Left cardiac atrium (tissue), 4 donors: ENCODE measurements around the gene TAF7. TPM values are rescaled to one million over a fixed set of nuclear protein-coding genes. Genes with fewer than 3 reads are reported as not detected.
"Not testable (repeated sequence)": the region's sequence is repeated elsewhere in the genome, so short reads cannot be mapped to it uniquely, and the experiment has no call there.

ENCODE experiments used
- ATAC-seq, 2 donors: fragments of 200-7000 bp; cut with Tn5 transposase; one replicate each; pipeline ENCODE4 v1.9.1; 2020; ENCODE audit warnings: mild to moderate bottlenecking in 2 of 2, moderate library complexity in 2 of 2
- DNase-seq: peaks from one replicate; pipeline ENCODE4 v3.0.0-alpha.2; 2020
- intact Hi-C, 2 donors: fragments of 100-400 bp; cut with DNase I; formaldehyde crosslinking; loops; one replicate each; pipeline versions ENCODE4 v1.14.1 to v1.15.1; 2022 to 2023
- long read RNA-seq: library from polyadenylated mRNA; unstranded; transcript quantifications from one replicate; pipeline ENCODE4 v2.0.0, GENCODE V29; 2021
- total RNA-seq, 2 donors: library from RNA; stranded (reverse); fragmentation: NEBNext Ultra II Directional; extraction: Animal tissue kit (Norgen Biotek cat#: 25700); gene quantifications; one replicate each; pipeline ENCODE4 v1.2.1, GENCODE V29; 2021
- donor health status: DM: no; HTN: yes; CAD: no.
- donor health status: DM: no; HTN: yes; CAD: no; lungs with severe emphysema.
- donor health status: DM: yes; HTN: yes; CAD: no.
- donor health status: Dilated cardiomyopathy.

The TAF7 gene, protein sequence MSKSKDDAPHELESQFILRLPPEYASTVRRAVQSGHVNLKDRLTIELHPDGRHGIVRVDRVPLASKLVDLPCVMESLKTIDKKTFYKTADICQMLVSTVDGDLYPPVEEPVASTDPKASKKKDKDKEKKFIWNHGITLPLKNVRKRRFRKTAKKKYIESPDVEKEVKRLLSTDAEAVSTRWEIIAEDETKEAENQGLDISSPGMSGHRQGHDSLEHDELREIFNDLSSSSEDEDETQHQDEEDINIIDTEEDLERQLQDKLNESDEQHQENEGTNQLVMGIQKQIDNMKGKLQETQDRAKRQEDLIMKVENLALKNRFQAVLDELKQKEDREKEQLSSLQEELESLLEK
- 10 to 100 TPM; 86.3 to 93.5 TPM for total RNA-seq
- long read RNA-seq, transcript TAF7-201 (1 exons, 2,334 nt): major isoform, 200 of 200 reads
- long read RNA-seq, partial matches to known transcripts: 0 of 200 reads
- long read RNA-seq, other reads (novel, unspliced or antisense): 0 of 200 reads

DNA sequence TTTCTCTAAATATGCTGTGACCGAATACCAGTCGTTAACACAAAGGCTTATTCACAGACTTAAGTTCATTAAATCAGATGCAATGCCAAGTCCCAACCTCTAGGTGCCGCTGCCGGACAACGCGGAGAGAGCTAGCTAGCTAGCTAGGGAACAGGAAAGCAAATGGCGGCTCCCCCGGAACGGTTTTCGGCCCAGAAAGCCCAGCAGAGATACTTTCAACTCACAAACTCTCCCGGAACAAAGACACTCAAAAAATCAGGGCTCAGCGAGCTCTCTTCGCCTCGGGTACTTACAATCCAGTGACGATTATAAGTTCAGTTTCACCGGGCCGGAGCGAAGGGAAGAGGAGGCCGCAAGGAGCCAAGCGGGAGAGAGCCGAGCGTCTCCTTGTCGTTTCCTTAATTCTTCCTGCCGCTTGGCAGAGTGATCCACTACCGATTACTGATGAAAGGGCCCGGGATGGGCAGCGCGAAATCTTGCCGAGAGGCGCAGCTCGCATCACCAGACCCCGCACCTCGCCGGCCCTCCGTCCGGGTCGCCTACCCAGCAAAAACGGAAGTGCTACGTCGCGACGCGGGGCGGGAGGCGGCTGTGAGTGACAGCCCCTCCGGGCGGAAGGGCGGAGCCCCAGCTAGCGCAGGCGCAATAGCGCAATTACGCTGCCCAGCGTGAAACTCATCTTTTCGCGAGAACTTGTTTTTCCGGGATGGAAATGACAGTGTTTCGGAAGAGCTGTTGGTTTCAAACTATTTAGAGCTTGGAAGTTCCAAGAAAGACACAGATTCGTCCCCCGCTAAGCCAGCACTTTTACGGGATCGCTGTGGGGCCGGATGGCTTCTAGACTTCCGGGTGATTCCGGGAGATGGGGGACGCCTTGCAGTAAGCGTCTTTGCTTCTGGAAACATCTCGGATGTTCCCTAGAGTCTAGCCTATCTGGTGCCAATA, at the start of gene TAF7:
TSS of gene TAF7 (minus strand) at position 560 of the 945 bp plus-strand sequence. CDS start 740 bp downstream, outside the sequence.
- ATAC-seq (peak; percentile 100), DNase-seq (peak; percentile 92)
- intact Hi-C loops: loop anchor here in 1 of 2 donors (5.0 kb wide), 1 partner anchor 242 kb away; no protein-coding TSS in a partner anchor

DNA sequence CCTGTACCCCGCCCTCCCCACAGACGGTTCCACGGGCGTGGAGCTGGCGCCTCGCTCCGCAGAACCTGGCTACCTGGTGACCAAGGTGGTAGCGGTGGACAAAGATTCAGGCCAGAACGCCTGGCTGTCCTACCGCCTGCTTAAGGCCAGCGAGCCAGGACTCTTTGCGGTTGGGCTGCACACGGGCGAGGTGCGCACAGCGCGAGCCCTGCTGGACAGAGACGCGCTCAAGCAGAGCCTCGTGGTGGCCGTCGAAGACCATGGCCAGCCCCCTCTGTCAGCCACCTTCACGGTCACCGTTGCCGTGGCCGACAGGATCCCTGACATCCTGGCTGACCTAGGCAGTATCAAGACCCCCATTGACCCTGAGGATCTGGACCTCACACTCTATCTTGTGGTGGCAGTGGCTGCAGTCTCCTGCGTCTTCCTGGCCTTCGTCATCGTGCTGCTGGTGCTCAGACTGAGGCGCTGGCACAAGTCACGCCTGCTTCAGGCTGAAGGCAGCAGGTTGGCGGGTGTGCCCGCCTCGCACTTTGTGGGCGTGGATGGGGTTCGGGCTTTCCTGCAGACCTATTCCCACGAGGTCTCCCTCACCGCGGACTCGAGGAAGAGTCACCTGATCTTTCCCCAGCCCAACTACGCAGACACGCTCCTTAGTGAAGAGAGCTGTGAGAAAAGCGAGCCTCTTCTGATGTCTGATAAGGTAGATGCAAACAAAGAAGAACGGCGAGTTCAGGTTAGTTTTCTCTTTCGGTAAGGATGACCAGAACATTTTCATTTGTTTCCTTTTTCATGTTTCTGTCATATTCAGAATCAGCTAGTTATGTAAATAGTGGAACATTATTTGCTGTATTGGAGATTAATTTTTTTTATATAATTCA, 45.7 kb upstream of the TAF7 start:
- DNase-seq: no peak
- intact Hi-C loops: no loop called here
- ATAC-seq: no peak

DNA sequence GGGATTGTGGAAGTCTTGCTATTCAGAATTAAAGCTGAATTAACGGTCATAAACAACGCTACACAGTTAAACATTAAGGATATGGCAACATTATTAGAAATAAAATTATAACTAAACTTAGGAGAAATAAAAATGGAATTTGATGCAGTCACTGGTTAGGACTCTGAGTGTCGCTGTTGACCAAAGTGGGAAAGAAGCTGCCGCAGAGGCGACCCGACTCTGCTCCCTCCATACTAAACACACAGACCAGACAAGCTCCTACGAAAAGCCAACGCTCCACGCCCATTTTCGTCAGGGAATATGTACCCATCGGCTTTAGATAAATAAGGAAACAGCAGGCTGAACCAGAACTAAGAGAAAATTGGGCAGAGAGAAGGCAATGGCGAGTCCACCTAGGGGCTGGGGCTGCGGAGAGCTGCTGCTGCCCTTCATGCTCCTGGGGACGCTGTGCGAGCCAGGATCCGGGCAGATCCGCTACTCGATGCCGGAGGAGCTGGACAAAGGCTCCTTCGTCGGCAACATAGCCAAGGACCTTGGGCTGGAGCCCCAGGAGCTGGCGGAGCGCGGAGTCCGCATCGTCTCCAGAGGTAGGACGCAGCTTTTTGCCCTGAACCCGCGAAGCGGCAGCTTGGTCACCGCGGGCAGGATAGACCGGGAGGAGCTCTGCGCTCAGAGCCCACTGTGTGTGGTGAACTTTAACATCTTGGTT, 43.5 kb upstream of the TAF7 start, which contains the start of gene PCDHGA5:
TSS of gene PCDHGA5 (plus strand) at position 211 of the 709 bp plus-strand sequence. CDS start at position 380, 169 bp downstream.
- intact Hi-C loops: no loop called here
- ATAC-seq (no peak), DNase-seq (no peak)

DNA sequence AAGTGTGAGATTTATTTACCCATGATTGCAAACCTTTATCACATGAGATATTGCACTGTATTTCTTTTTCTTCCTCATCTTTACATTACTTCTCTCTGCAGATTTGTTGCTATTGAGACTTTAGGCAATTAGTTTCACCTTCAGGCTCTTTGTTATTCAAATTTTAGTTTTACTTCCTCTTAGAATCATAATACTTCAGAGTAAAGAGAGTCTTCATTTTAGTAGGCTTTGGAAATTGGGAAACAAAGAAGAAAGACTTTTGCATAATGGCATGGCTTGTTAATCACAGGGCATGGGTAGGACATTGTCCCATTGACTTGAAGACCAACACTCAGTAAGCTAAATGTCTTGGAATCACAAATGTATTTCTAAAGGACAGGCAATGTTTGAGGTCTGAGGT, 42.1 kb upstream of the TAF7 start:
- intact Hi-C loops: no loop called here
- DNase-seq (no peak), ATAC-seq (no peak)

DNA sequence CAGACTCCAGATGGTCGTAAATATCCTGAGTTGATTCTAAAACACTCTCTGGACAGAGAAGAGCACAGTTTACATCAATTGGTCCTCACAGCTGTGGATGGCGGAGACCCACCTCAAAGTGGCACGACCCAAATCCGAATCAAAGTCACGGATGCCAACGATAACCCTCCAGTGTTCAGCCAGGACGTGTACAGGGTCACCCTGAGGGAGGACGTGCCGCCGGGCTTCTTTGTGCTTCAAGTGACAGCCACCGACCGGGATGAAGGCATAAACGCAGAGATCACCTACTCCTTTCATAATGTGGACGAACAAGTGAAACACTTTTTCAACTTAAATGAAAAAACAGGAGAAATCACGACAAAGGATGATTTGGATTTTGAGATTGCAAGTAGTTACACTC, 40.1 kb upstream of the TAF7 start:
- ATAC-seq: no peak
- intact Hi-C loops: no loop called here
- no peak for DNase-seq

DNA sequence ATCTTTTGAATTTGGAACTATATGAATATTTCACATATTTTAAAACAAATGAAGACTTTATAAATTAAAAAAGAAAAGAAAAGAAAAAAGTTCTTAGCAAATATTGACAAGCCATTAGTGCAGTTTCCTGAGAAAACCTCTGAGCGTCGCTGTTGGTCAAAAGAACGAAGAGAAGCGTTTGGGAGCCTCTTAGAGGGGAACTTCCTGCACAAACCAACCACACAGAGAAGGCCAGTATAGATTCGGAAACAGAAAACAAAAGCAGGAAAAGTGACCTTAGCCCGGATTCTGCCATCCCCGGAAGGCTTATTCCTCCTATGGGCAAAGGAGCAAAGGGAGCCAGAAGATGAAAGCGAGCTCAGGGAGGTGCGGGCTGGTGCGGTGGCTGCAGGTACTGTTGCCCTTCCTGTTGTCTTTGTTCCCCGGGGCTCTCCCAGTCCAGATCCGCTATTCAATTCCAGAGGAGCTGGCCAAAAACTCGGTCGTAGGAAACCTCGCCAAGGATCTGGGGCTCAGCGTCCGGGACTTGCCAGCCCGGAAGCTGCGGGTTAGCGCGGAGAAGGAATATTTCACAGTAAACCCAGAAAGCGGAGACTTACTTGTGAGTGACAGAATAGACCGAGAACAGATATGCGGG, 39.3 kb upstream of the TAF7 start, which contains the start of gene PCDHGB2:
TSS of gene PCDHGB2 (plus strand) at position 205 of the 637 bp plus-strand sequence. CDS start at position 347, 142 bp downstream.
- DNase-seq (no peak), ATAC-seq (no peak)

DNA sequence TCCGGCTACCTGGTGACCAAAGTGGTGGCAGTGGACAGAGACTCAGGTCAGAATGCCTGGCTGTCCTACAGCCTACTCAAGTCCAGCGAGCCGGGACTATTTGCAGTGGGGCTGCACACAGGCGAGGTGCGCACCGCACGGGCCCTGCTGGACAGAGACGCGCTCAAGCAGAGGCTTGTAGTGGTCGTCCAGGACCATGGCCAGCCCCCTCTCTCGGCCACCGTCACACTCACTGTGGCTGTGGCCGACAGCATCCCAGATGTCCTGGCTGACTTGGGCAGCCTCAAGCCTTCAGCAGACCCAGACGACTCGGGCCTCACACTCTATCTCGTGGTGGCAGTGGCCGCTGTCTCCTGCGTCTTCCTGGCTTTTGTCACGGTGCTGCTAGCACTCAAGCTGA, 36.4 kb upstream of the TAF7 start:
- ATAC-seq: no peak
- intact Hi-C loops: loop anchor here in 1 of 2 donors (10.0 kb wide), 2 partner anchors 48 to 152 kb away; partner anchors contain the start of genes PCDHB12, PCDHGA9 and PCDHGB6
- DNase-seq: no peak

More for the DNA sequence above, 39.3 kb upstream of the TAF7 start, which contains the start of gene PCDHGB2:
- intact Hi-C loops: loop anchor here in 1 of 2 donors (10.0 kb wide), 2 partner anchors 45 to 155 kb away; partner anchors contain the start of genes PCDHB12, PCDHGA9 and PCDHGB6

DNA sequence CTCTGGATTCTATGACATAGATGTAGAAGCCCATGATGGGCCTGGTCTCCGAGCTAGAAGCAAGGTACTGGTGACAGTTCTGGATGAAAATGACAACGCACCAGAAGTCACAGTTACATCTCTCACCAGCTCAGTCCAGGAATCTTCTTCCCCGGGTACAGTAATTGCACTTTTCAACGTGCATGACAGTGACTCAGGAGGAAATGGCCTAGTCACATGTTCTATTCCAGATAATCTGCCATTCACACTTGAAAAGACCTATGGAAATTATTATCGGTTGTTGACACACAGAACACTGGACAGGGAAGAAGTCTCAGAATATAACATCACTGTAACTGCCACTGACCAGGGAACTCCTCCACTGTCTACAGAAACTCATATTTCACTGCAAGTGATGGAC, 35.5 kb upstream of the TAF7 start:
- DNase-seq (no peak), ATAC-seq (no peak)
- intact Hi-C loops: loop anchor here in 1 of 2 donors (10.0 kb wide), 2 partner anchors 49 to 151 kb away; partner anchors contain the start of genes PCDHB12, PCDHGA9 and PCDHGB6

DNA sequence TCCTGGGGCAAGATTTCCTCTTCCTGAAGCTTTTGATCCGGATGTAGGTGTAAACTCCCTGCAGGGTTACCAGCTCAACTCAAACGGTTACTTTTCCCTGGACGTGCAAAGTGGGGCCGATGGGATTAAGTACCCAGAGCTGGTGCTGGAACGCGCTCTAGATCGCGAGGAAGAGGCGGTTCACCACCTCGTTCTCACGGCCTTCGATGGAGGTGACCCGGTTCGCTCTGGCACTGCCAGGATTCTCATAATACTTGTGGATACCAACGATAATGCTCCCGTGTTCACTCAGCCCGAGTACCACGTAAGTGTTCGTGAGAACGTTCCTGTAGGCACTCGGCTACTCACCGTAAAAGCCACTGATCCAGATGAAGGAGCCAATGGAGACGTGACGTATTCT, 35.1 kb upstream of the TAF7 start:
- ATAC-seq (no peak), DNase-seq (no peak)
- intact Hi-C loops: loop anchor here in 1 of 2 donors (10.0 kb wide), 2 partner anchors 49 to 151 kb away; partner anchors contain the start of genes PCDHB12, PCDHGA9 and PCDHGB6

DNA sequence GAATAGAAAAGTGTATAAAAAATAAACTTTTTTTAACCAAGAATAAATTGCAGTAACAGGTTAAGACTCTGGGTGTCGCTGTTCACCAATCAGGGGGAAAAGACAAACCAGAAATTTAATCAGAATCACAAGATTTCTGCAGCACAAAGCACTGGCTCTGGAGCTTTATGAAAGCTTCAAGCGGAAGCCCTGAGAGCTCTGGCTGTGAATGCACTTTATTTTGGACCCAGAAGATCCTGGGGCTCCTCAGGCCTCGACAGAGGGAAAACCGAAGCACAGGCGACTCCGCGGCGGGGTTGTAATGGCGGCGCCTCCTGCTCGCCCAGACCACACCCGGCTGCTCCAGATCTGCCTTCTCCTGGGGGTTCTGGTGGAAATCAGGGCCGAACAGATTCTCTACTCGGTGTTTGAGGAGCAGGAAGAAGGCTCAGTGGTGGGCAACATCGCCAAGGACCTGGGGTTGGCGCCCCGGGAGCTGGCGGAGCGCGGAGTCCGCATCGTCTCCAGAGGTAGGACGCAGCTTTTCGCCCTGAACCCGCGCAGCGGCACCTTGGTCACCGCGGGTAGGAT, 34.4 kb upstream of the TAF7 start, which contains the start of gene PCDHGA4:
TSS of gene PCDHGA4 (plus strand) at position 122 of the 570 bp plus-strand sequence. CDS start at position 209, 87 bp downstream.
- intact Hi-C loops: loop anchor here in 1 of 2 donors (10.0 kb wide), 2 partner anchors 50 to 150 kb away; partner anchors contain the start of genes PCDHB12, PCDHGA9 and PCDHGB6
- DNase-seq (no peak), ATAC-seq (no peak)

DNA sequence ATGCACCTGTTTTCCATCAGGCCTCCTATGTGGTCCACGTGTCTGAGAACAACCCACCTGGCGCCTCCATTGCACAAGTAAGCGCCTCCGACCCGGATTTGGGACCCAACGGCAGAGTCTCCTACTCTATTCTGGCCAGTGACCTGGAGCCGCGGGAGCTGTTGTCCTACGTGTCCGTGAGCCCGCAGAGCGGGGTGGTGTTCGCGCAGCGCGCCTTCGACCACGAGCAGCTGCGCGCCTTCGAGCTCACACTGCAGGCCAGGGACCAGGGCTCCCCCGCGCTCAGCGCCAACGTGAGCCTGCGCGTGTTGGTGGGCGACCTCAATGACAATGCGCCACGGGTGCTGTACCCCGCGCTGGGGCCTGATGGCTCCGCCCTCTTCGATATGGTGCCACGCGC, 31.0 kb upstream of the TAF7 start:
- intact Hi-C loops: loop anchor here in 1 of 2 donors (10.0 kb wide), 2 partner anchors 53 to 147 kb away; partner anchors contain the start of genes PCDHB12, PCDHGA9 and PCDHGB6
- DNase-seq: no peak
- ATAC-seq: no peak

DNA sequence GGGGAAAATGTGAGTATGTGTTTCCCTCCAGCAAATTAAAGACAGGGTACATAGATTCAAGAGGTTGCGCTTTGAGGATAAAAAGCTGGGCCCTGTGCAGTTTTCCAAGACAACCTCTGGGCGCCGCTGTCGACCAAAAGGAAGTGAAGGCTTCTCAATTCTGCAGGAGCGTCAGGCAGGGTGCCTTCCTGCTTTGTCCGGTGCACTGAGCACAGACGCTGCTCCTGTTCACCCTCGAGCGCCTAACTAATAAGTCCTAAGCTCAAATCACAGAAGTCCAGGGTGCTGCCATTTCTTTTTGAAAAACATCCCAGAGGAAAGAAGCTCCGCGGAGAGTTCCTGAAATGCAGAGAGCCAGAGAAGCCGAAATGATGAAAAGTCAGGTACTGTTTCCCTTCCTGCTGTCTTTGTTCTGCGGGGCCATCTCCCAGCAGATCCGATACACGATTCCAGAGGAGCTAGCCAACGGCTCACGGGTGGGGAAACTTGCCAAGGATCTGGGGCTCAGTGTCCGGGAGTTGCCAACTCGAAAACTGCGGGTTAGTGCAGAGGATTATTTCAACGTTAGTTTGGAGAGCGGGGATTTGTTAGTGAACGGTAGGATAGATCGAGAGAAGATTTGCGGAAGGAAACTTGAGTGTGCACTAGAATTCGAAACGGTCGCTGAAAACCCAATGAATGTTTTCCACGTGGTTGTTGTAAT, 29.5 kb upstream of the TAF7 start, which contains the start of gene PCDHGB1:
TSS of gene PCDHGB1 (plus strand) at position 183 of the 703 bp plus-strand sequence. CDS start at position 345, 162 bp downstream.
- DNase-seq: peak; percentile 38
- peak; percentile 57 to 66 for ATAC-seq
- intact Hi-C loops: loop anchor here in 1 of 2 donors (10.0 kb wide), 2 partner anchors 55 to 145 kb away; partner anchors contain the start of genes PCDHB12, PCDHGA9 and PCDHGB6

DNA sequence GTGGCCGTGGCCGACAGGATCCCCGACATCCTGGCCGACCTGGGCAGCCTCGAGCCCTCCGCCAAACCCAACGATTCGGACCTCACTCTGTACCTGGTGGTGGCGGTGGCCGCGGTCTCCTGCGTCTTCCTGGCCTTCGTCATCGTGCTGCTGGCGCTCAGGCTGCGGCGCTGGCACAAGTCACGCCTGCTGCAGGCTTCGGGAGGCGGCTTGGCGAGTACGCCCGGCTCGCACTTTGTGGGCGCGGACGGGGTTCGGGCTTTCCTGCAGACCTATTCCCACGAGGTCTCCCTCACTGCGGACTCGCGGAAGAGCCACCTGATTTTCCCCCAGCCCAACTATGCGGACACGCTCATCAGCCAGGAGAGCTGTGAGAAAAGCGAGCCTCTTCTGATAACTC, 25.4 kb upstream of the TAF7 start:
- ATAC-seq, intact Hi-C loops, DNase-seq: not testable (repeated sequence)

DNA sequence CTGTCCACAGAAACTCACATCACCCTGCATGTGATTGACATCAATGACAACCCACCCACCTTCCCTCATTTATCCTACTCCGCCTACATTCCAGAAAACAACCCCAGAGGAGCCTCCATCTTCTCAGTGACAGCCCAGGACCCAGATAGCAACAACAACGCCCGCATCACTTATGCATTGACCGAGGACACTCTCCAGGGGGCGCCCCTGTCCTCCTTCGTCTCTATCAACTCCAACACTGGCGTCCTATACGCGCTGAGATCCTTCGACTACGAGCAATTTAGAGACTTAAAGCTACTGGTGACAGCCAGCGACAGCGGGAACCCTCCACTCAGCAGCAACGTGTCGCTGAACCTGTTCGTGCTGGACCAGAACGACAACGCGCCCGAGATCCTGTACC, 24.7 kb upstream of the TAF7 start:
- ATAC-seq: no peak
- intact Hi-C loops: no loop called here
- no peak for DNase-seq

DNA sequence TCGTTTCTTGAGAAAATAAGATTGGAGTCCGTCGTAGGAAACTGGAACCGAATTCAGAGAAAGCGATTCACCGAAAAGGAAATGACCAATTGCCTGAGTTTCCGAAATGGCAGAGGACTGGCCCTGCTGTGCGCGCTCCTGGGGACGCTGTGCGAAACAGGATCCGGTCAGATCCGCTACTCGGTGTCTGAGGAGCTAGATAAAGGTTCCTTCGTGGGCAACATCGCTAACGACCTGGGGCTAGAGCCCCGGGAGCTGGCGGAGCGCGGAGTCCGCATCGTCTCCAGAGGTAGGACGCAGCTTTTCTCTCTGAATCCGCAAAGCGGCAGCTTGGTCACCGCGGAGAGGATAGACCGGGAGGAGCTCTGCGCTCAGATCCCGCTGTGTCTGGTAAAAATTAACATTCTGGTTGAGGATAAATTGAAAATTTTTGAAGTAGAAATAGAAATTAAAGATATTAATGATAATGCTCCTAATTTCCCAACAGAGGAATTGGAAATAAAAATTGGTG, 23.4 kb upstream of the TAF7 start:
- DNase-seq: no peak
- peak in 1 of 2 donors; percentile 48 for ATAC-seq
- intact Hi-C loops: no loop called here
